Prostate gland (tissue), 2 donors: Measurements from ENCODE around the gene DDX5.

Experiments used
- POLR2A ChIP-seq: fragments of 450-650 bp; IDR thresholded peaks from one replicate; pipeline ENCODE4 v1.6.1; 2016; ENCODE audit warnings: antibody characterized with exemption, mild to moderate bottlenecking
- TF ChIP-seq, protein P1 (sequence below), 4 experiments: fragments of 200-600 bp in 2 of 4; fragments of 450-650 bp in 2 of 4; sonication (generic) in 2 of 4; IDR thresholded peaks; 1 replicate in 3 of 4; 2 replicates in 1 of 4; pipeline ENCODE4 v1.5.1; 2016 to 2019; ENCODE audit warnings: antibody characterized with exemption in 4 of 4, mild to moderate bottlenecking in 2 of 4, moderate library complexity in 2 of 4

DNA sequence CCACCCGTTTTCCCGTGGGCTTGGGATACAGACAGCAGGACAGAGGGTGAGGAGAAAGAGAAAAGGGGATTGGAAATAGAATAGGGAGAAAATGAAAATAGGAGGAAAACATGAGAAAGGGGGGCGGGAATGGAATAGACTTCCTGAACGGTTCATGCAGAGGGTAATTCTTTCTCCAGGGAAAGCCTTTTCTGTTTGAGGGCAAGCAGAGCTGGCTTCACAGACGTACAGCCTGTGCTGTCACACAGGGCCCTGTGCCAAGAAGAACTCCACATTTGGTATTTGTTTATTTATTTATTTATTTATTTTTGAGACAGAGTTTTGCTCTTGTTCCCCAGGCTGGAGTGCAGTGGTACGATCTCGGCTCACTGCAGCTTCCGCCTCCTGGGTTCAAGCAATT is 45.1 kb downstream of the DDX5 start:
- TF ChIP-seq, protein P1, sequence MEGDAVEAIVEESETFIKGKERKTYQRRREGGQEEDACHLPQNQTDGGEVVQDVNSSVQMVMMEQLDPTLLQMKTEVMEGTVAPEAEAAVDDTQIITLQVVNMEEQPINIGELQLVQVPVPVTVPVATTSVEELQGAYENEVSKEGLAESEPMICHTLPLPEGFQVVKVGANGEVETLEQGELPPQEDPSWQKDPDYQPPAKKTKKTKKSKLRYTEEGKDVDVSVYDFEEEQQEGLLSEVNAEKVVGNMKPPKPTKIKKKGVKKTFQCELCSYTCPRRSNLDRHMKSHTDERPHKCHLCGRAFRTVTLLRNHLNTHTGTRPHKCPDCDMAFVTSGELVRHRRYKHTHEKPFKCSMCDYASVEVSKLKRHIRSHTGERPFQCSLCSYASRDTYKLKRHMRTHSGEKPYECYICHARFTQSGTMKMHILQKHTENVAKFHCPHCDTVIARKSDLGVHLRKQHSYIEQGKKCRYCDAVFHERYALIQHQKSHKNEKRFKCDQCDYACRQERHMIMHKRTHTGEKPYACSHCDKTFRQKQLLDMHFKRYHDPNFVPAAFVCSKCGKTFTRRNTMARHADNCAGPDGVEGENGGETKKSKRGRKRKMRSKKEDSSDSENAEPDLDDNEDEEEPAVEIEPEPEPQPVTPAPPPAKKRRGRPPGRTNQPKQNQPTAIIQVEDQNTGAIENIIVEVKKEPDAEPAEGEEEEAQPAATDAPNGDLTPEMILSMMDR (IDR thresholded peaks at IDR 0.05) = no peak
- no peak for TF ChIP-seq POLR2A
